Cardiac muscle cell (in vitro differentiated cells and primary cell): ENCODE results near the gene PAK1IP1. TPM values are rescaled to one million over a fixed set of nuclear protein-coding genes. Genes with fewer than 3 reads are reported as not detected.

ENCODE experiments used
- DNase-seq, 2 donors: peaks; one replicate each; pipeline versions ENCODE4 v3.0.0 to v3.0.0-alpha.2; 2010 to 2017; ENCODE audit warnings: low read depth in 1 of 2, low spot score in 1 of 2
- H3K27ac ChIP-seq: fragments of 200-600 bp; sonication (generic); 2 replicates; pipeline ENCODE4 v1.5.1; 2016
- H3K27me3 ChIP-seq: fragments of 200-600 bp; sonication (generic); 2 replicates; pipeline ENCODE4 v1.6.0; 2016; ENCODE audit warnings: control low read depth
- H3K36me3 ChIP-seq: fragments of 200-600 bp; sonication (generic); 2 replicates; pipeline ENCODE4 v1.5.1; 2016; ENCODE audit warnings: control low read depth
- H3K4me1 ChIP-seq: fragments of 200-600 bp; sonication (generic); 2 replicates; pipeline ENCODE4 v1.8.1; 2017; ENCODE audit warnings: low read depth, mild to moderate bottlenecking, mixed run types
- H3K4me3 ChIP-seq: fragments of 200-600 bp; sonication (generic); 2 replicates; pipeline ENCODE4 v1.5.1; 2016; ENCODE audit warnings: mild to moderate bottlenecking
- H3K9me3 ChIP-seq: fragments of 200-600 bp; sonication (generic); 2 replicates; pipeline ENCODE4 v1.5.1; 2017; ENCODE audit warnings: low read depth, mild to moderate bottlenecking, control low read depth
- polyA plus RNA-seq: library from polyadenylated mRNA; unstranded; fragments of >200 nt; fragmentation: Nextera tagmentation; extraction: Ambion mirVana; gene quantifications from 2 replicates; pipeline ENCODE4 v1.2.1, GENCODE V29; 2016
- total RNA-seq: library from RNA; depleted of rRNA; stranded (reverse); fragments of >200 nt; gene quantifications from 2 replicates; pipeline ENCODE4 v1.2.3, GENCODE V29; 2016
- TF ChIP-seq, protein P1 (sequence below): IDR thresholded peaks from 2 replicates; pipeline ENCODE4 v1.5.1; 2012; ENCODE audit warnings: low read depth, mild to moderate bottlenecking, low read length

PAK1IP1 gene
- total and polyA plus RNA-seq, 2 experiments from 2014 or later, result 10.4 to 14.6 TPM

DNA sequence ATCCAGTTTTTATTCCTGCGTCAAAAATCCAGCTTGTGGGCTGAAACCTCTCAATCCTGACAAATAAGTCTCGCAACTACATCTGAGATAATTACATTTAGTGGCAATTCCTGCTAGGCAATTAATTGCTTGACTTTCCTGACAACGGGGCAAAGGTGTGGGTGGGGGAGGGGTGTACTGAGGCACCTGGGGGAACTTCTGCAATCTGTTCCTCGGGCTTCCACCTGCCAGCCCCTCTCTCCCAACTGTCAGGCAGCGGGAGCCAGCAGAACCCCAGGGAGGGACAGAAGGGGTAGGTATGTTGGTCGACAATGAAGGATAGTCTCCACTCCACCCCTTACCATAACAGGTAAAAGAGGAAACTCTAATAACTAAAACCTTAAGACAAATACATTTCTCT is 7.2 kb upstream of the PAK1IP1 start:
- no peaks in the 10 kb centered on the region for H3K36me3 ChIP-seq
- TF ChIP-seq, protein P1, sequence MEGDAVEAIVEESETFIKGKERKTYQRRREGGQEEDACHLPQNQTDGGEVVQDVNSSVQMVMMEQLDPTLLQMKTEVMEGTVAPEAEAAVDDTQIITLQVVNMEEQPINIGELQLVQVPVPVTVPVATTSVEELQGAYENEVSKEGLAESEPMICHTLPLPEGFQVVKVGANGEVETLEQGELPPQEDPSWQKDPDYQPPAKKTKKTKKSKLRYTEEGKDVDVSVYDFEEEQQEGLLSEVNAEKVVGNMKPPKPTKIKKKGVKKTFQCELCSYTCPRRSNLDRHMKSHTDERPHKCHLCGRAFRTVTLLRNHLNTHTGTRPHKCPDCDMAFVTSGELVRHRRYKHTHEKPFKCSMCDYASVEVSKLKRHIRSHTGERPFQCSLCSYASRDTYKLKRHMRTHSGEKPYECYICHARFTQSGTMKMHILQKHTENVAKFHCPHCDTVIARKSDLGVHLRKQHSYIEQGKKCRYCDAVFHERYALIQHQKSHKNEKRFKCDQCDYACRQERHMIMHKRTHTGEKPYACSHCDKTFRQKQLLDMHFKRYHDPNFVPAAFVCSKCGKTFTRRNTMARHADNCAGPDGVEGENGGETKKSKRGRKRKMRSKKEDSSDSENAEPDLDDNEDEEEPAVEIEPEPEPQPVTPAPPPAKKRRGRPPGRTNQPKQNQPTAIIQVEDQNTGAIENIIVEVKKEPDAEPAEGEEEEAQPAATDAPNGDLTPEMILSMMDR, result no peak
- no peak overlapping the region for H3K4me3 ChIP-seq
- no peak overlapping the region for H3K27ac ChIP-seq
- no peaks in the 10 kb centered on the region for H3K27me3 ChIP-seq
- H3K9me3 ChIP-seq, result no peaks in the 10 kb centered on the region
- H3K4me1 ChIP-seq, result peaks cover 12% of the 10 kb centered on the region
- no peak for DNase-seq

DNA sequence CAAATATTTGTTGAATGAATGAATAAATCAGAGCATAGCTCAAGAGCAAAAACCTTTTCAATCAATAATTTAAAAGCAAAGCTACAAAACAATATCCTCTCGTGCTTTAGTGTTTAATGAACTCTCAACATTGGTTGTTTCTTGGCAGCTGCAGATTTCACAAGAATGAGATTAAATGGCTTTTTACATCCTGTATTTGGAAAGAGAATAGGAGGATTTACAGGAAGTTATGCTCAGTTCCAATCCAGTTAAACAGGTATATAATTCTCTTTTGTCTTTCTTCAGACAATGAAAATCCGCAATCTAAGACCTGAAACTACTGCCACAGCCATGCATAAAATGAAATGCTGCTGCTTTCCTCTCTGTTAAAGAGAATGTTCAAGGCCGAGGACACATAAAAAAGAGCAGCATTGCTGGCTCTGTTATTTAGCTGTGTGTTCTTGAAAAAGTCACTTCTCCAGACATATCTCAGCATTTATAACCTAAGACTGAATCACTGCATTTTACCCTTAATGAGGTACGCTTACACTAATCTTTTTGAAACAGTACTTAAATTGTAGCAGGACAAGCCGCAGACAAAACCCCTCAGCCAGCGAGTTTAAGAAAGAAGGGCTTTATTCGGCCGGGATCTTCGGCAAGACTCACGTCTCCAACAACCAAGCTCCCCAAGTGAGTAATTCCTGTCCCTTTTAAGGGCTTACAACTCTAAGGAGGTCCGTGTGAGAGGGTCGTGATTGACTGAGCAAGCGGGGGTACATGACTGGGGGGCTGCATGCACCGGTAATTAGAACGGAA is 3.9 kb upstream of the PAK1IP1 start:
- TF ChIP-seq, protein P1, result no peak
- H3K4me3 ChIP-seq, result no peak overlapping the region
- H3K4me1 ChIP-seq, result peaks cover 17% of the 10 kb centered on the region
- no peaks in the 10 kb centered on the region for H3K9me3 ChIP-seq
- no peaks in the 10 kb centered on the region for H3K27me3 ChIP-seq
- DNase-seq, result peak; percentile 0 to 14
- peak overlapping the region; percentile 99 for H3K27ac ChIP-seq
- no peaks in the 10 kb centered on the region for H3K36me3 ChIP-seq

DNA sequence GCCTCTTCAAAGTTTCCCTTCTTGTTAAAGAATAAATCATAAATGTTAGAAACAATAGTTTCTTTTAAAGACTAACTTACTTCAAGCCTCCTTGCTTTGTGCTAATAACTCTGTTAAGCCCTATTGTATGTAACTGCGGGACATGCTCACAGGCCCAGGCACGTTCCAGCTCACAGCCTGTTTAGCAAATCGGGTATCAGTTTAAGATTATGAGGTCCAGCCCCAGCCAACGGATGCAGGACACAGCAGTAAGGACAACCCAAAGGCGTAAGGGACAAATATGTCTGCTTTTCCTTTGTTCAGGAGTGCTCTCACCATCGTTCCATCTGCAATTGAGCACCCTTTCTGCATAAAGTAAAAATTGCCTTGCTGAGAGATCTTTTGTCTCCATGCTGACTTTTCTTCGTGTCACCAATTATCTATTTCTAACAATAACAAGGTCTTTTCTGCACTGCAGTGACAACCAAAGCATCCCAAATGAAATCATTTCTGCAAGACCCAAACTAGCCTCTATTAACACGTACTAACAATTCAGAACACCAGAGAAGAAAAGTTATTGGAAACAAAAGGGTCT is 1.7 kb upstream of the PAK1IP1 start:
- no peaks in the 10 kb centered on the region for H3K27me3 ChIP-seq
- H3K27ac ChIP-seq, result peak overlapping the region; percentile 99
- H3K36me3 ChIP-seq, result no peaks in the 10 kb centered on the region
- no peak for DNase-seq
- H3K9me3 ChIP-seq, result no peaks in the 10 kb centered on the region
- peak overlapping the region; percentile 92 for H3K4me3 ChIP-seq
- TF ChIP-seq, protein P1, result no peak
- H3K4me1 ChIP-seq, result peaks cover 20% of the 10 kb centered on the region

DNA sequence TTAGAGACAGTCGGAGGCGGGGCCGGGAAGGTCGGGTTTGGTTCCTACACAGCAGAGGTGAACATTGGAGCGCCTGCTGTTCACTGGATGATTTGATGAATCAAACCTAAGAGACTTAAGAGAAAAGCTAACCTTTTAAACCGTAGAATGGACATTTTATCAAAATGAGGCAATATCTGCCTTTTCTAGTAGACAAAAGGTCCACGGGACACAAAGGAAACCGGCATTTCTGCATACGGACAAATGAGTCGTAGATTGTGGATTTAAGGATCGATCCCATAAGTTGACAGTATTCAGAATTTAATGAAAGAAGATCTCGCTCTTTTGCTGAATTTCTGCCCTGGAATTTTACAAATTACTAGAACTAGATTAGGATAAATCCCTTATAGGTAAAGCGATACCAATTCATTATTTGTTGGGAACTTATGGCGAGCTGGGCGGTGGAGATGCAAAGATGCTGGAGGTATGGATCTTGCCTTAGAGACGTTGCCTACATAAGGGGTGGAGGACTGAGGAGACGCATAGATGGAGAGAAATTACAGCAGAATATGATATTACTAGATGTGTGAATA is 400 bp downstream of the PAK1IP1 start:
- Histone ChIP-seq H3K4me1 (peaks cover 20% of the 10 kb centered on the region), H3K36me3 (no peaks in the 10 kb centered on the region), H3K4me3 (peak overlapping the region; percentile 92), H3K27ac (peak overlapping the region; percentile 99), H3K9me3 (no peaks in the 10 kb centered on the region), H3K27me3 (no peaks in the 10 kb centered on the region)
- TF ChIP-seq, protein P1, result no peak
- DNase-seq, result no peak

DNA sequence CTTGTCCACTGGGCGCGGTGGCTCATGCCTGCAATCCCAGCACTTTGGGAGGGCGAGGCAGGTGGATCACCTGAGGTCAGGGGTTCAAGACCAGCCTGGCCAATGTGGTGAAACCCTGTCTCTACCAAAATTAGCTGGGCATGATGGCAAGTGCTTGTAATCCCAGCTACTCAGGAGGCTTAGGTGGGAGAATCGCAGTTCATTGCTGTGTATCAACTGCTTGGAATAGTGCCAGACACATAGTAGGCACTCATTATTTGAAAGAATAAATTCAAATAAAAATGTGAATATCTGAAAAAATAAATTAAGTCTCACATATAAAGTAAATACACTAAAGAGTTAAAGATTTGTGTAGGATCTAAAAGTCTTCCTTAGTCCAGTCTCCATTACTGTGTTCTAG is 1.9 kb downstream of the PAK1IP1 start:
- Histone ChIP-seq H3K27me3 (no peaks in the 10 kb centered on the region), H3K4me1 (peaks cover 17% of the 10 kb centered on the region), H3K4me3 (no peak overlapping the region), H3K27ac (no peak overlapping the region), H3K36me3 (peaks cover under 1% of the 10 kb centered on the region), H3K9me3 (no peaks in the 10 kb centered on the region)
- TF ChIP-seq, protein P1, result no peak
- no peak for DNase-seq
